Trophoblast cell (in vitro differentiated cells and primary cell): Measurements from ENCODE around the gene ATXN8OS.

ENCODE experiments used
- DNase-seq, 2 donors: peaks; one replicate each; pipeline ENCODE4 v3.0.0-alpha.2; 2016
- H2AFZ ChIP-seq: 2 replicates; pipeline ENCODE4 v1.6.1; 2013; ENCODE audit warnings: low read length, moderate library complexity, mild to moderate bottlenecking; ENCODE audit not compliant: insufficient read depth, poor library complexity
- H2AK5ac ChIP-seq: 2 replicates; pipeline ENCODE4 v1.6.1; 2013; ENCODE audit warnings: mild to moderate bottlenecking, low read length
- H2BK120ac ChIP-seq: 2 replicates; pipeline ENCODE4 v1.6.1; 2013; ENCODE audit warnings: low read length, mild to moderate bottlenecking, moderate library complexity; ENCODE audit not compliant: insufficient read depth, poor library complexity
- H2BK12ac ChIP-seq: 2 replicates; pipeline ENCODE4 v1.6.1; 2013; ENCODE audit warnings: mild to moderate bottlenecking, low read length, moderate library complexity
- H2BK5ac ChIP-seq: 2 replicates; pipeline ENCODE4 v1.6.1; 2013; ENCODE audit warnings: low read length, low read depth, moderate library complexity, mild to moderate bottlenecking; ENCODE audit not compliant: poor library complexity
- H3K14ac ChIP-seq: 2 replicates; pipeline ENCODE4 v1.6.1; 2013; ENCODE audit warnings: mild to moderate bottlenecking, low read length
- H3K18ac ChIP-seq: 2 replicates; pipeline ENCODE4 v1.6.1; 2013; ENCODE audit warnings: mild to moderate bottlenecking, low read length
- H3K23ac ChIP-seq: 2 replicates; pipeline ENCODE4 v1.6.1; 2013; ENCODE audit warnings: low read length
- H3K27ac ChIP-seq: 2 replicates; pipeline ENCODE4 v1.5.1; 2013; ENCODE audit warnings: low read depth, mild to moderate bottlenecking, inconsistent platforms, low read length, moderate library complexity
- H3K27me3 ChIP-seq: 2 replicates; pipeline ENCODE4 v1.6.1; 2013; ENCODE audit warnings: inconsistent platforms, mild to moderate bottlenecking, low read length, moderate library complexity; ENCODE audit not compliant: insufficient read depth
- H3K36me3 ChIP-seq, 2 experiments: 1 replicate in 1 of 2; 2 replicates in 1 of 2; pipeline ENCODE4 v1.6.1; 2013; ENCODE audit warnings: low read length in 2 of 2, mild to moderate bottlenecking in 2 of 2, moderate library complexity in 1 of 2; ENCODE audit not compliant: insufficient read depth in 2 of 2, control insufficient read depth in 1 of 2
- H3K4ac ChIP-seq: 2 replicates; pipeline ENCODE4 v1.6.1; 2013; ENCODE audit warnings: low read depth, mild to moderate bottlenecking, low read length, moderate library complexity
- H3K4me1 ChIP-seq, 2 experiments: 1 replicate in 1 of 2; 2 replicates in 1 of 2; pipeline ENCODE4 v1.6.1; 2013; ENCODE audit warnings: low read length in 2 of 2, mild to moderate bottlenecking in 2 of 2, moderate library complexity in 1 of 2; ENCODE audit not compliant: insufficient read depth in 2 of 2, control insufficient read depth in 1 of 2
- H3K4me2 ChIP-seq: 2 replicates; pipeline ENCODE4 v1.6.1; 2013; ENCODE audit warnings: inconsistent platforms, mild to moderate bottlenecking, low read length, moderate library complexity
- H3K4me3 ChIP-seq: 2 replicates; pipeline ENCODE4 v1.5.1; 2013; ENCODE audit warnings: mild to moderate bottlenecking, low read depth, low read length, inconsistent platforms
- H3K79me1 ChIP-seq: one replicate; pipeline ENCODE4 v1.6.1; 2013; ENCODE audit warnings: low read length
- H3K79me2 ChIP-seq: 2 replicates; pipeline ENCODE4 v1.6.1; 2013; ENCODE audit warnings: low read length, mild to moderate bottlenecking; ENCODE audit not compliant: control insufficient read depth, insufficient read depth, poor library complexity
- H3K9ac ChIP-seq: 2 replicates; pipeline ENCODE4 v1.6.1; 2013; ENCODE audit warnings: mild to moderate bottlenecking, low read length
- H3K9me3 ChIP-seq: 2 replicates; pipeline ENCODE4 v1.6.1; 2013; ENCODE audit warnings: low read depth, mild to moderate bottlenecking, control low read depth, inconsistent platforms, low read length; ENCODE audit not compliant: insufficient read depth
- H4K12ac ChIP-seq: 2 replicates; pipeline ENCODE4 v1.6.1; 2013; ENCODE audit warnings: low read depth, mild to moderate bottlenecking, low read length, moderate library complexity
- H4K8ac ChIP-seq: 2 replicates; pipeline ENCODE4 v1.6.1; 2013; ENCODE audit warnings: low read depth, mild to moderate bottlenecking, low read length, moderate library complexity
- H4K91ac ChIP-seq: one replicate; pipeline ENCODE4 v1.6.1; 2013; ENCODE audit warnings: low read depth, mild to moderate bottlenecking, low read length, moderate library complexity
- WGBS: extraction: QIAGEN DNeasy Blood & Tissue Kit; methylation state at CpG from one replicate; pipeline ENCODE4 v1.1.7; 2013; ENCODE audit warnings: missing lambda C conversion rate; ENCODE audit not compliant: insufficient read length, insufficient coverage; ENCODE audit errors: extremely low coverage; 5-methylcytosine and 5-hydroxymethylcytosine counted together

The ATXN8OS gene

GRCh38 chr13:70090036-70090723, 17.4 kb upstream of the ATXN8OS start:
- Histone ChIP-seq H3K18ac (no peak overlapping the region), H2BK120ac (no peak overlapping the region), H3K4me1 (no peaks in the 10 kb centered on the region), H3K4ac (no peak overlapping the region), H3K4me2 (no peak overlapping the region), H4K8ac (no peak overlapping the region), H3K79me1 (no peaks in the 10 kb centered on the region), H3K23ac (no peak overlapping the region), H3K14ac (no peak overlapping the region), H2AK5ac (no peak overlapping the region), H4K12ac (no peak overlapping the region), H3K9me3 (no peaks in the 10 kb centered on the region), H3K36me3 (no peaks in the 10 kb centered on the region), H3K9ac (no peak overlapping the region), H3K4me3 (no peak overlapping the region), H2BK5ac (no peak overlapping the region), H3K27me3 (no peaks in the 10 kb centered on the region), H2AFZ (no peak overlapping the region), H3K79me2 (no peaks in the 10 kb centered on the region), H4K91ac (no peak overlapping the region), H3K27ac (no peak overlapping the region), H2BK12ac (no peak overlapping the region)
- WGBS = no CpG with 5 or more reads among the region's 2 CpGs
- DNase-seq = no peak

- H3K79me2 ChIP-seq = no peaks in the 10 kb centered on the region
- H3K9me3 ChIP-seq = no peaks in the 10 kb centered on the region
- H3K4me1 ChIP-seq = no peaks in the 10 kb centered on the region
- no peak overlapping the region for H2BK120ac ChIP-seq
- no peak overlapping the region for H4K91ac ChIP-seq
- no peak overlapping the region for H3K23ac ChIP-seq
- no peak overlapping the region for H4K12ac ChIP-seq
- peak in 1 of 2 donors; percentile 12 for DNase-seq
- H3K27me3 ChIP-seq = no peaks in the 10 kb centered on the region
- no peak overlapping the region for H2BK12ac ChIP-seq
- no peak overlapping the region for H3K27ac ChIP-seq
- H4K8ac ChIP-seq = no peak overlapping the region
- no peak overlapping the region for H3K18ac ChIP-seq
- no peak overlapping the region for H3K4ac ChIP-seq
- no peak overlapping the region for H3K4me2 ChIP-seq
- H2BK5ac ChIP-seq = no peak overlapping the region
- no peak overlapping the region for H2AFZ ChIP-seq
- H3K79me1 ChIP-seq = no peaks in the 10 kb centered on the region
- H3K14ac ChIP-seq = no peak overlapping the region
- H3K4me3 ChIP-seq = no peak overlapping the region
- no peaks in the 10 kb centered on the region for H3K36me3 ChIP-seq
- H2AK5ac ChIP-seq = no peak overlapping the region
- no peak overlapping the region for H3K9ac ChIP-seq
- no CpG with 5 or more reads among the region's 1 CpG for WGBS
These were observed 9.0 kb upstream of the ATXN8OS start for GRCh38 chr13:70098669-70099068.

- no peak overlapping the region for H3K23ac ChIP-seq
- H3K4me1 ChIP-seq = peaks cover 0 to 7% of the 10 kb centered on the region in 2 experiments
- H3K36me3 ChIP-seq = no peaks in the 10 kb centered on the region
- no peak for DNase-seq
- no peak overlapping the region for H2AFZ ChIP-seq
- no peak overlapping the region for H3K9ac ChIP-seq
- H3K27me3 ChIP-seq = peaks cover 21% of the 10 kb centered on the region
- H2BK12ac ChIP-seq = no peak overlapping the region
- no peak overlapping the region for H4K12ac ChIP-seq
- no peak overlapping the region for H3K18ac ChIP-seq
- no peak overlapping the region for H3K4me2 ChIP-seq
- no peak overlapping the region for H3K14ac ChIP-seq
- H3K79me2 ChIP-seq = no peaks in the 10 kb centered on the region
- H4K8ac ChIP-seq = no peak overlapping the region
- no peak overlapping the region for H2BK120ac ChIP-seq
- no peak overlapping the region for H2AK5ac ChIP-seq
- no peak overlapping the region for H4K91ac ChIP-seq
- no peak overlapping the region for H3K27ac ChIP-seq
- peaks cover 2% of the 10 kb centered on the region for H3K9me3 ChIP-seq
- H3K4ac ChIP-seq = no peak overlapping the region
- H3K4me3 ChIP-seq = no peak overlapping the region
- no peak overlapping the region for H2BK5ac ChIP-seq
- no peaks in the 10 kb centered on the region for H3K79me1 ChIP-seq
These were observed 3.1 kb upstream of the ATXN8OS start for GRCh38 chr13:70104481-70104880.

- Histone ChIP-seq H2AK5ac (no peak overlapping the region), H3K18ac (no peak overlapping the region), H3K23ac (no peak overlapping the region), H3K27ac (no peak overlapping the region), H3K9ac (no peak overlapping the region), H3K4me1 (peaks cover 0 to 7% of the 10 kb centered on the region in 2 experiments), H3K36me3 (no peaks in the 10 kb centered on the region), H4K91ac (no peak overlapping the region), H2BK120ac (no peak overlapping the region), H3K4me3 (no peak overlapping the region), H3K79me1 (no peaks in the 10 kb centered on the region), H3K27me3 (peaks cover 21% of the 10 kb centered on the region), H4K8ac (no peak overlapping the region), H2BK12ac (no peak overlapping the region), H3K9me3 (peaks cover 2% of the 10 kb centered on the region), H4K12ac (no peak overlapping the region), H3K14ac (no peak overlapping the region), H3K4ac (no peak overlapping the region), H3K79me2 (no peaks in the 10 kb centered on the region), H2BK5ac (no peak overlapping the region), H2AFZ (no peak overlapping the region), H3K4me2 (peak overlapping the region; percentile 61)
- DNase-seq = no peak
- no CpG with 5 or more reads among the region's 9 CpGs for WGBS
These were observed 515 bp upstream of the ATXN8OS start for GRCh38 chr13:70107125-70107497.
